GOT3 (cell line): Measurements from ENCODE around the gene INPP5J.
"Not testable (repeated sequence)": the region's sequence is repeated elsewhere in the genome, so short reads cannot be mapped to it uniquely, and the experiment has no call there.

Source experiments
- DNase-seq: peaks from one replicate; lab custom pipeline; 2025; ENCODE audit warnings: mixed read lengths; lab: John Stamatoyannopoulos, UW

Gene INPP5J

DNA sequence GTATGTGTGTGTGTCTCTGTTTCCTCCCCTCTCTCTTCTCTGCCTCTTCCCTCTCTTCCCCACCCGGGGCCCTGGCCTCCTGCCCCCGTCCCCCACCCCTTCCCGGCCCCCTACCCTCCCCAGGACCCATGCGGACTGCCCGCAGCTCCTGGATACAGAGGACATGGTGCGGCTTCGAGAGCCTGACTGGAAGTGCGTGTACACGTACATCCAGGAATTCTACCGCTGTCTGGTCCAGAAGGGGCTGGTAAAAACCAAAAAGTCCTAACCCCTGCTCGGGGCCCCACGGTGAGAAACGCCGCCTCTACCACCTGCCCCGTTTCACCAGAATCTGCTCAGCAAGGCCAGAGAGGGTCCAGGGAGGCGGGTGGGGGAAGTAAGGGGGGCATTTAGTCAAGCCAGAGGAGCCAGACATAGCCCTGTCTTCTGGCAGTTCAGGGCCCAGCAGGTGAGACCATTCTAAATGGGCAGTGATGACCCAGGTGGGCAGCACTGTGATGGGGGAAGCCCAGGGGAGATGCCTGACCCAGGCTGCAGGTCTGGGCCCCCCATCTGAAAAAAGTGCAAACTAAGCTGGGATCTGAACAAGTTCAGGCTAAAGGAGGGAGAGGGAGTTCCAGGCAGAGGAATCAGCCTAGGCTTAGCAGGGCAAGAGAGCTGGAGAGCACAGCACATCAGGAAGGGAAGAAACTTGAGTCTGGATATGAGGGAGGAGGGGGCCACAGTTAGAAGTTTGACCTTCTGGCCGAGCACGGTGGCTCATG, 21.8 kb upstream of the INPP5J start:
- no peak for DNase-seq

DNA sequence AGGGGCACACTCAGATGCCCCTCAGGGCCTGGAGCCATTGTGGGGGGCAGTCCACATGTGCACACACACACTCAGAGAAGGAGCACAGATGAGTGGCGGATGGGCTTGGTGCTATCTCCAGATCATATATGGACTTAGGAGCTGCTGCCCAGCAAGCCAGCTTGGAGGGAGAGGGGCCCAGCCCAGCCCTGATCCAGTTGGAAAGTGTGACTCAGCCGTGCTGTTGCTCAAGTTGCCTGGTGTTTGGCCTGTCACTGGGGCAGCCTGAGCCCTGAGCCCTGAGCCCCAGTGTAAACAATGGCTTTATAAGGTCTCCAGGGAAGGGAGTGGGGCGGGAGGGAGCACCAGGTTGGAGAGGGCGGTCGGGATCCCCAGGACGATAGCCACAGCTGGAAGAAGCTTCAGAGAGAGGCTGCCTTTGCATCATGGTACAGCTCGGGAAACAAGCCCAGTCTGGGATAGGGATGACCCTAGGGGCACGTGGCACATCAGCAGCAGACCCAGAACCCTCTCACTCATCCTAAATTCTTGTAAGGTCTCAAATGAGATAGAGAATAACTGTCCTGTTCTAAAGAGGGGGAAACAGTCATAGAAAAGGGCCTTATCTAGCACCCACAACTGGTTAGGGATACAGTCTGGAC, 20.2 kb upstream of the INPP5J start:
- peak; percentile 80 for DNase-seq

DNA sequence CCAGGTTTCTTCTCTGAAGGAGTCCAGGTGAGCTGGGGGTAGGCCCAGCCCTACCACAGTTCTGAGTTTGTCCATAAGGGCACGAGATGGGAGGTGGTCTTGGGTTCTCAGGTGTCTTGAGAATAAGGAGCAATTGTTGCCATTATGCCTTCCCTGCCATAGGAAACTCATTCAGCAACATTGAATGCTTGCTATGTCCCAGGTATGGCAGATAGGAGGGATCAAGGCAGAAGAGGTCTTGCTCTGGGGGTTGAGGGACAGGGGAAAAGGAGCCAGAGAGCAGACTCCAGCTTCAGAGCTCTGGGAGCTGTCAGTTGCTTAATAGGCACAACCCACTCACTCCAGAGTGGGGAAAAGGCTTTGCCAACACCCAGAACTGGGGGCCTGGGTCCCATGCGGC, 19.7 kb upstream of the INPP5J start:
- DNase-seq = no peak

DNA sequence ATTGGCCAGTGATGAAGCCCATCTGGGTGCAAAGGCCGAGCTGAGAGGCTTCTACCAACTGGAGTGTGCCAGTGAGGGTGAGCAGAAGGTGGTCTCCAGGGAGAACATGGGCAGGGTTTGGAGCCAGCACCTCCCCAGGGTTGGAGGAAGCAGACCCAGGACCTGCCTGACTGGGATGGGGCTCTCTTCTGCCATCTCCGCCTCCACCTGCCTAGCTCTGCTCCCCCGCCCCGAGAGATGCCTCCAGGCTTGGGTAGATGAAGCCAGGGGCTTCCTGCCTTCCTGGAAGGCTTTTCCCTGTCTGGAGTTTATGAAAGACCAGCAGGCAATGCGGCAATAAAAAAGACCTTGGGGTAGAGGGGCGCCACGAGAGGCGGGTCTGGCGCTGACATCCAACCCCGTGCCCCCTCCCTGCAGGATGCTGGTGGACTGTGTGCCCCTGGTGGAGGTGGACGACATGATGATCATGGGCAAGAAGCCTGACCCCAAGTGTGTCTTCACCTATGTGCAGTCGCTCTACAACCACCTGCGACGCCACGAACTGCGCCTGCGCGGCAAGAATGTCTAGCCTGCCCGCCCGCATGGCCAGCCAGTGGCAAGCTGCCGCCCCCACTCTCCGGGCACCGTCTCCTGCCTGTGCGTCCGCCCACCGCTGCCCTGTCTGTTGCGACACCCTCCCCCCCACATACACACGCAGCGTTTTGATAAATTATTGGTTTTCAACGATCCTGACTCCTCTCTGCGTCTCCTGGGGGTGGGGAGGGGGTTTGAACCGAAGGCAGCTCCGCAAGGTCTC, 18.7 kb upstream of the INPP5J start:
- DNase-seq = no peak

DNA sequence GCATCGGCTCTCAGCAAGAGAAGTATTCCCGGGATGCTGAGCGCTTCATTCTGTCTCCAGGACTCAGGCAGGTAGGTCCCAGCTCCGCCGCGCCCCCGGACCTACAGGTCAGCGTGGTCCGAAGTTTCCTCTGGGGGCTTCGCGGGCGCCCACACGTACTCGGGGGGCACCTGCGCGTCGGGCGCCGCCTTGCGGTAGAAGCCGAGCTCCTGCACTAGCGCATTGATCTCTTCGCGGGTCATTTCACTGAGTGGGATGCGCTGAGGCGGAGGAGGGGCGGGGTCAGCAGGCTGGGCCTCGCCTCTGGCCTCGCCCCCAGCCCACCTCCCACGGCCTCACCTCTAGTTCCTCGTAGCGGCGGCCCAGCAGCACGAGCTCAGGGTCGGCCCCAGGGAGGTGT, 17.9 kb upstream of the INPP5J start:
- no peak for DNase-seq

DNA sequence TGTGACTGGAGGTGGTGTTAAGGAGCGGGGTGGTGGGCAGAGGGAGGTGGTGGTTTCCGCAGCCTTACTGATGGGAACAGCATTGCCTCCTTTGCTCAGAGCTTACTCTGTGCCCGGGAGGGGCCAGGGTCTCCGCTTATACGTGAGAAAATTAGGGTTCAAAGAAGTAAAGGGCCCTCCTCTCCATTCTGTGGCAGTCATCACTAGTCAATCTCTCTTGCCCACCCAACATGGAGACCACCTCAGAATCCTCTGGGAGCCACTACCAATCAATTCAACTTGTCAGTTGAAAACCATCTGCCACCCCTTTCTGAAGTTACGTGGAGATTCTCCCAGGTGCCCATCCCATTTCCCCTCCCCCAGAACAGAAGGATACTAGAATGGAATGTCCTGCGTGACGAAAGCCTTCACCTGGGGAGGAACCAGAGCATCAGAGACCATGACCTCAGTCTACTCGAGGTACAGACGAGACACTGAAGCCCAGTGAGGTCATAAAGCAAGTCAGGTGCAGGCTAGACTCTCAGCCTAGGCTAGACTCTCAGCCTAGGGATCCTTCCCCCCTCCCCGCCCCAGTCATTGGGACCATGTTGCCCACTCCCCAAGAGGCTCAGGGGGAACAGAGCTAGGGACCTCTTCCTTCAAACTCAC, 17.4 kb upstream of the INPP5J start:
- DNase-seq = no peak

DNA sequence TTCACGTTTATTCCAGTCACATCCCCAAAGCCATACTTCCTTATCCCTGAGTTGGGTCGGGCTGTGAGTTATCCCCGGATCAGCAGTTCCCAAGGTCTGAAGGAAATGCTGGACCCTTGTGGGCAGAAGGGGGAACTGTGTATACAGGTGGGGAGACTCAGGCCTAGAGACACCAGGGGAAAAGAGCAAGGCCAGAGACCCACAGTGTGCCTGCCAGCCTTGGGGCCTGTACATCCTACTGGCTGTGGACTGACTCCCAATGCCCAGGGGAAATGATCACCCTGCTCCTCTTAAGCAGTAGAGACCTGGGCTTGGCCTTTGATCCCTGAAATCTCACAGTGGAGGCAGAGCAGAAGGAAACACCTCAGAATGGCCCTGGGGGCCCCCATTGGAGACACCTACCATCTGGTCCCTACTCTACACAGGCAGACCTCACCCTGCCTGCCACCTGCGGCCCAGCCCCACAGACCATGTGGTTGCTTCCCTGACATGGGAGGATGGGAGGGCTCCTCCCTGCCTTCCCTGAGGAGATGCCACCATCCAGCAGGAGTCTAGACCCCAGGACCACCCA, 16.7 kb upstream of the INPP5J start:
- no peak for DNase-seq

DNA sequence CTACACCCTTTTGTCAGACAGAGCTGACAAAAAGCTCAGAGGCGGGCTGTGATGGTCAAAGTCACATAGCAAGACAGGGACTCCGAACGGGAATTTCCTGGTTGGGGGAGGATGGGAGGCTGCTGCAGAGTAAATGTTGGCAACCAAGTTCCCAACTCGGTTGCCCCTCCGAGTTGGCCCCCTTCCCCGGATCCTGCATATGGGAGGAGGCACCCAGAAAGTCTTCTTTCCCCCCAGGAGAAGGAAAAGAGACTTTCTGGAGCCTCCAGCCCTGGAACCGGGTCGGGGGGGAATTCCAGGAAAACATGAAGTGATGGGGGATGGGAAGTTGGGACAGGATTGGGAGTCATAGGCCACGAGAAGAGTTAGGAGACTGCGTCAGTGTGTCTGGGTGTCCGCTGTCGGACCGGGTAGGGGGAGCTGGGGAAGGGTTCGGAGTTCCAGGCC, 16.0 kb upstream of the INPP5J start:
- DNase-seq = no peak

DNA sequence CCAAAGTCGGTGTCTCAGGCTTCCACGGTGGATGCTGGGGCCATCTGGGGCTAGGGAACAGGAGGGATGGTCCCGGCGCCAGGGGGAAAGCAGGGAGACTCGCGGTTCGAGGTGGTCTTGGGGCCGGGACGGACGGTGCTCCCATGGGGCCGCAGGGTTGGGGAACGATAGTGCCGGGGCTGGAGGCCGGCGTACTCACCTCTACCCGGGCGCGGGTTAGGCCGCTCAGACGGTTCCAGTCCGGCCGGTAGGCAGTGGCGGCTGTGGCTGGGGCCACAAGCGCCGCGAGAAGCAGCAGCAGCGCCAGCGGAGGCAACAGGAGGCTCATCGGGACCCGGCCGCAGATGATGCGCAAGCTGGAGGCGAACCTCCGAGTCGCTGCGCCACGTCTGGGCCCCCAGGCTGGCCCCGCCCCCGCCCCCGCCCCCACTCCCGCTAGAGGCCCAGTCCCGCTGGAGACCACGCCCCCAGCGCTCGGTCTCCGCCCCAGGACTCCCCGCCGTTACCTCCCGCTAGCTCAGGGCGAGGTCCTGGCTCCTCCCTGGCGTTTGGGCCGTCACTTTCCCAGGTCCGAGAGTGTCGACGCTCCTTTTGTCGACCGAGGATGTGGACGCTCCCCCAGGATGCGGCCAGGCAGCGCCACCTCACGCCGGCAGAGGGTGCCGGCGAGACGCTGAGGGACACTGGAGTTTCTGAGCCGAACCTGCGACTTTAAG, 15.4 kb upstream of the INPP5J start, which contains the start of gene SELENOM:
TSS of gene SELENOM (minus strand) at position 391 of the 716 bp plus-strand sequence. CDS start at position 328, 63 bp downstream.
- peak; percentile 92 for DNase-seq

DNA sequence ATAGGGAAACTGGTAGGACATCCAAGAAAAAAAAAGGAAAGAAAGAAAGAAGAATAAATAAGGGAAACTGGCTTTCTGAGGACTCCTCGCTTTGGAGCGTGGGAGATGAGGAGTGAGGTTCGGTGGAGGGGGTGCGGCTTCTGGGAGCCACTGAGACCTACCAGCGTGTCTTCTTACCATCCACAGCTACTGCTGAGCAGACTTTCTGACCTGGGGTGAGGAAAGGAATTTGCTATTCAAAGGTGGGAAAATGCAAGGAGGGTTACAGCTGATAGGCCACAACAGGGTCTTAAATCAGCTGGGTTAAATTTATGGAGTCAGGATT, 14.9 kb upstream of the INPP5J start:
- DNase-seq = no peak

DNA sequence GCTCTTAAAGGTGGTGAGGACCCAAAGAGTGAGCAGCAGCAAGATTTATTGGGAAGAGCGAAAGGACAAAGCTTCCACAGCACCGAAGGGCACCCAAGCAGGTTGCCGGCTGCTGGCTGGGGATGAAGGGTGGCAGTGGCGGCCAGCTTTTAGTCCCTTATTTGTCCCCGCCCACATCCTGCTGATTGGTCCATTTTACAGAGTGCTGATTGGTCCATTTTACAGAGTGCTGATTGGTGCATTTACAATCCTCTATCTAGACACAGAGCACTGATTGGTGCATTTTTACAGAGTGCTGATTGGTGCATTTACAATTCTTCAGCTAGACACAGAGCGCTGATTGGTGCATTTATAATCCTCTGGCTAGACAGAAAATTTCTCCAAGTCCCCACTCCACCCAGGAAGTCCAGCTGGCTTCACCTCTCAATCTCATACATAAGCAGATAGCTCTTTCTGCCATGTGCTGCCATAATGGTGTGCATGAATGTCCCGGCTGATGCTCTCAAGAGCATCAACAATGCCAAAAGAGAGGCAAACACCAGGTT, 10.1 kb upstream of the INPP5J start:
- DNase-seq = not testable (repeated sequence)

DNA sequence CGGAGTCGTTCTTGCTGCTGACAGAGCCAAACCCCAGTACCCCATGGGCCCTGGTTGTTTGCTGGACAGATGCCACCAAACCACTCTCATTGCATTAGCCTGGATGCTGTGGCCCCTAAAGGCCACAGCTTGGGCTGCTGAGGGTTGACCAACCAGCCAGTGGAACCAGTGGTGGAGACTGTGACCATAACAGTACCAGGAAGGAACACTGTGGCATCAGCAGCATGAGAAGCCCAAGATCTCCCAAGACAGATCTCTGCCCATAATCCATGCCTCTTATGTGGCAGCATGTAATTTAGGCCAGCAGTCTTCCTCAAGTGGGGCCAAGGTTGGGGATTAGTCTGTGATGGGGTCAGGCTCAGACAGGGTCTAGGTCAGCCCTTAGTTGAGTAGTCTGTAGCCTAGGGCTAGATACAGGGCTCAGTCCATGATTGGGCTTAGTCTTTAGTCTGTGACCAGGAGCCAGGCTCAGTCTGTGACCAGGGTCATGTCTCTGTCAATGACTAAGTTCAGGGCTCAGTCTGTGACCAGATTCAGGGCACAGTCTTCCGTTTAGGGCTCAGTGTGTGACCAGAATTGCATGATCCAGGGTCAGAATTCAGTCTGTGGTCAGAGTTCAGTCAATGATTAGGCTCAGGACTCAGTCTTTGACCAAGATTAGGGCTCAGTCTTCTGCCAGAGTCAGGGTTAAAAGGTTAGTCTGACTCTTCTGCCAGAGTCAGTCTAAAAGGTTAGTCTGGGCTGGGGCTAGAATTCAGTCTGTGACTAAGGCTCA, 4.5 kb upstream of the INPP5J start:
- DNase-seq = no peak

DNA sequence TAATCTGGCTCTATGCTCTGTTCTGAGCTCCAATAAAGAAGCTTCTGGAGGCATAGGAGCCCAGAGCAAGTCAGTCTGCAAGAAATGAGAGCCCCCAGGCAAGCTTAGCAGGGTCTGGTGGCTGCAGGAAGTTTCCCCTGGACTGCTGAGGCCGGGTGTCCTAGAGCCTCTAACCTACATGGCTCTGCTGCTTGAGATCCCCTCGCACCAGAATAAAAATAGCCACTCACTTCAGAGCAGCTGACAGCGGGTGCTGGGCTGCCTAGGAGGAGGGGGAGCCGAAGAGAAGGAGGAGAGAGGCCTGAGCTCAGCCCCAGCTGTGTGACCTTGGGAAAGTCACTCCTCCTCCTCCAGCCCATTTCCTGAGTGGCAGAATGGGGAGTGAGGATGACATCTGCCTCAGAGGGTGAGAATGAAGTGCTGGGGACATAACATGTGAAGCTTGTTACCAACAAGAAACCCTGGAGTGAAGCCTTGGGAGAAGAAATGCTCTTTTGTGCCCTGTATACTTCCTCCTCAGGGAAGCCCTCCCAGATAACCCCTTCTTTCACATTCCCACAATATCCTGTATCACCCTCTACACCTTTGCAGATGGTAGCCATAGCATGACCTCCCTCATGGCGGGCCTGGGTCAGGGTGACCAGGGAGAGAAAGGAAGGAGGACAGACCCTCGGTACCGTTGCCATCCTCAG, 3.6 kb upstream of the INPP5J start:
- no peak for DNase-seq

DNA sequence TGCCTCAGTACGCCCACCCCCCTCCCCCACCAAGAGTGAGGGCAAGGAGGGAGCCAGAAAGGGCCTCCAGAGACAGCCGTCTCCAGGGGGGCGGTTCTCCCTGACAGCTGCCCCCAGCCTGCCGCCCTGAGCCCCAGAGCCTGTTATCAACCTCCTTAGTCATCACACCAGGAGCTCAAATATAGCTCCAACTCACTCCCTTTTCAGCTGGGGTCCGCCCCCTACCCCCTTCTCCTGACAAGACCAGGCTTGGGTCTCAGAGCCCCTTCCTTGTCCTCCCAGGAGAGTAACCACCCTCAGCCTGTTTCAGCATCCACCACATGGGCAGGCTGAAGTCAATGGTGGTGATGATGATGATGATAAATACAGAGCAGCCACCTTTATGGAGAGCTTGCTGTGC, 2.5 kb upstream of the INPP5J start:
- no peak for DNase-seq

DNA sequence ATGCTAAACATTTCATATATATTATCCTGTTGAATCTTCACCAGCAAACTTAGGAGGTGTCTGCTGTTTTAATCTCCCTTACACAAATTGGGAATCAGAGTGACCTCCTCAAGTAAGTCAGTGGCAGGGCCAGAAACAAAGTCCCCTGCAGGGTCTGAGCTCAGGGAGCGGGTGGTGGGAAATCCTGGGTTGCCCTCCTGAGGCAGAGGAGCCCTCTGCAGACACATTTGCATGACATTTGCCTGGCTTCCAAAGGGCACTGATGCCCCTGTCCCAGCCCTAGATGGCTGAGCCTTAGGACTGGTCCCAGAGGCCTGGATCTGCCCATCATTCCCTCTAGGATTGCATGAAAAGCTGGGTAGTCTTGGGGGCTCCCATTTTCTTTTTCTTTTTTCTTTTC, 2.1 kb upstream of the INPP5J start:
- no peak for DNase-seq

DNA sequence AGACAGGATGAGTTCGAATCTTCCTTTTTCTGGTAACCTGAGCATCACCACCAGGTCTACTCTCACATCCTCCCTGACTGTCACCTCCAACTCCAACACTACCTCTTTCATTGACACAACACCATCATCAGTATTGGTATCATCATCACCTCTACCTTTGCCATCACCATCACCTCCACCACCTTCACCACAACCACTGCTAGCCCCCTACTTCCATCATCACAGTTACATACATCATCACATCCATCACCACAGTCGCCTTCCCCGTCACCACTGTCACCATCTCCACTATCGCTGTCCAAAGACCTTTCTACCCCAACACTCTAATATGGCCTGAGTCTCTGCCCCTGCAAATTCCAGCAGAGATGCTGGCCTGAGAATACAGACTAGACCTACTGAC, 1.4 kb upstream of the INPP5J start:
- DNase-seq = no peak

DNA sequence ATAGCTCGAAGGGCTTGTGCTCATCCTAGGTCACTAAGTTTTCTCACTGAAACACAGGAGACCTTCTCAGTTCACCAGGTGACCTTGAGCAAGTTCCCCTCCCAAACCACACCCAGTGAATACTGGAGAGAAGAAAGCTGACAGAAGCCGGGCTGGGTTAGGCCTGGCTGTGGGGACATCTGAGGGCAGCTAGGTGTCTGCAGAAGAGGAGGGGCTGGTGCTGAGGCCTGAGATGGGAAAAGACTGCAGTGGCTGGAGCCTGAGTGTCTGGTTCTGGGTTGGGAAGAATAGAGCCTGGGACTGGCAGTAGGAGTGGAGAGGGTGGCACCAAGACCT, 602 bp upstream of the INPP5J start:
- no peak for DNase-seq

DNA sequence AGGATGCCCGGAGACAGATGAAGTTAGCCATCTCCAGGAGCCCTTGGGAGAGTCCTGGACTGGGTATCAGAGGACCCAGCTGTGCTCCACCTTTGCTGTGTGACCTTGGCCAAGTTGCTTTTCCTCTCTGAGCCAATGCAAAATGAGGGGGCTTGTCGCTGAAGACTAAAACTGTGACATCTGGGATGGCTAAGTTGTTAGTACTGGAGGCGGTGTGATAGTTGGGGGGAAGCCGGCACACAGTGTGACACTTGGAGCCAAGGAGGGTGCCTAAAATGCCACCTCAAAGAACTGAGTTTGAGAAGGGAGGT, 481 bp downstream of the INPP5J start:
- DNase-seq = no peak

DNA sequence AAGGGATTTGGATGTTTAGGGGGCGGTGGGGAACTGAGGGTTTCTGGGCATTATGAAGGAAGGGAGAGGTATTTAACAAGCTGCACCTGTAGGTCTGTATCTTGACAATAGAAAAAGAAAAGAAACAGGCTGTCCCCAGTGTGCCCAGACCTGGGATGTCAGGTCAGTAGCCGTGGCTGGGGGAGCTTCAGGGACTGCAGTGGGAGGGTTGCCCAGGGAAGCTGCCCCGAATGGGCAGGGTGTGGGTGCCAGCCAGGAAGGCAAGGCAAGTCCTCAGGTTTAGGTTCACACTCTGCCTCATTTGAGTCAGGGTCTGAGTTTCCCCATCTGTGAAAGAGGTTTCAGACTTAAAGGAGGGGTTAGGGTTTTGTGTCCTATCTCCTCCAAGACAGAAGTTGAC, 1.5 kb downstream of the INPP5J start:
- no peak for DNase-seq

DNA sequence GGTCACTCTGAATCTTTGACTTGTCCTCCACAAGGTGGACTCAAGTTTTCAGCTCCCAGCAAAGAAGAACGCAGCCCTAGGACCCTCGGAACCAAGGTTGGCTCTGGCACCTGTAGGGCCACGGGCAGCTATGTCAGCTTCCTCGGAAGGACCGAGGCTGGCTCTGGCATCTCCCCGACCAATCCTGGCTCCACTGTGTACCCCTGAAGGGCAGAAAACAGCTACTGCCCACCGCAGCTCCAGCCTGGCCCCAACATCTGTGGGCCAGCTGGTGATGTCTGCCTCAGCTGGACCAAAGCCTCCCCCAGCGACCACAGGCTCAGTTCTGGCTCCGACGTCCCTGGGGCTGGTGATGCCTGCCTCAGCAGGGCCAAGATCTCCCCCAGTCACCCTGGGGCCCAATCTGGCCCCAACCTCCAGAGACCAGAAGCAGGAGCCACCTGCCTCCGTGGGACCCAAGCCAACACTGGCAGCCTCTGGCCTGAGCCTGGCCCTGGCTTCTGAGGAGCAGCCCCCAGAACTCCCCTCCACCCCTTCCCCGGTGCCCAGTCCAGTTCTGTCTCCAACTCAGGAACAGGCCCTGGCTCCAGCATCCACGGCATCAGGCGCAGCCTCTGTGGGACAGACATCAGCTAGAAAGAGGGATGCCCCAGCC, 2.2 kb downstream of the INPP5J start:
- DNase-seq = no peak
